Endothelial cell (in vitro differentiated cells): Measurements from ENCODE around the gene DDIT4. TPM values are rescaled to one million over a fixed set of nuclear protein-coding genes. Genes with fewer than 3 reads are reported as not detected.
A peak's percentile ranks its signal among the peaks of the same experiment; 100 is the strongest.
"Not testable (repeated sequence)": the region's sequence is repeated elsewhere in the genome, so short reads cannot be mapped to it uniquely, and the experiment has no call there.

ENCODE experiments used
- DNase-seq: peaks from one replicate; pipeline ENCODE4 v3.0.0; 2021; ENCODE audit warnings: low spot score
- H3K27ac Mint-ChIP-seq: one replicate; pipeline ENCODE4 v1.8.0; 2021; ENCODE audit warnings: mixed read lengths, inconsistent platforms; ENCODE audit not compliant: unreplicated experiment
- H3K27me3 Mint-ChIP-seq: one replicate; pipeline ENCODE4 v1.8.0; 2021; ENCODE audit warnings: mild to moderate bottlenecking, moderate library complexity, mixed read lengths, inconsistent platforms; ENCODE audit not compliant: unreplicated experiment
- H3K36me3 Mint-ChIP-seq: one replicate; pipeline ENCODE4 v1.8.0; 2021; ENCODE audit warnings: mild to moderate bottlenecking, low read depth, mixed read lengths, inconsistent platforms; ENCODE audit not compliant: unreplicated experiment
- H3K4me1 Mint-ChIP-seq: one replicate; pipeline ENCODE4 v1.8.0; 2021; ENCODE audit warnings: mild to moderate bottlenecking, mixed read lengths, inconsistent platforms; ENCODE audit not compliant: unreplicated experiment
- H3K4me3 Mint-ChIP-seq: one replicate; pipeline ENCODE4 v1.8.0; 2021; ENCODE audit warnings: mild to moderate bottlenecking, mixed read lengths, inconsistent platforms; ENCODE audit not compliant: unreplicated experiment
- H3K9me3 Mint-ChIP-seq: one replicate; pipeline ENCODE4 v1.8.0; 2021; ENCODE audit warnings: mixed read lengths, inconsistent platforms; ENCODE audit not compliant: unreplicated experiment
- CTCF ChIP-seq: fragments of 200-600 bp; sonication (generic); IDR thresholded peaks from one replicate; pipeline ENCODE4 v1.5.0; 2021; ENCODE audit warnings: antibody characterized with exemption; ENCODE audit not compliant: unreplicated experiment
- total RNA-seq: library from RNA; stranded (reverse); fragmentation: NEBNext Ultra II Directional; extraction: Animal tissue kit (Norgen Biotek cat#: 25700); gene quantifications from one replicate; pipeline ENCODE4 v1.2.1, GENCODE V29; 2021; ENCODE audit not compliant: unreplicated experiment

The DDIT4 gene
- total RNA-seq, 1 donor from 2014 or later, result 32.4 TPM

GRCh38 chr10:72291019-72291532 is 17.4 kb downstream of the DDIT4 start:
- no peak overlapping the region for H3K27ac Mint-ChIP-seq
- H3K27me3 Mint-ChIP-seq, result peaks cover 9% of the 10 kb centered on the region

GRCh38 chr10:72292223-72292691 is 18.5 kb downstream of the DDIT4 start:
- Mint-ChIP-seq H3K27me3 (peaks cover 13% of the 10 kb centered on the region), H3K27ac (no peak overlapping the region), H3K4me3 (no peak overlapping the region), H3K9me3 (no peaks in the 10 kb centered on the region), H3K4me1 (peaks cover 6% of the 10 kb centered on the region), H3K36me3 (no peaks in the 10 kb centered on the region)
- no peak for TF ChIP-seq CTCF
- DNase-seq, result no peak

More at GRCh38 chr10:72291019-72291532, 17.4 kb downstream of the DDIT4 start:
- H3K9me3 Mint-ChIP-seq, result no peaks in the 10 kb centered on the region
- no peaks in the 10 kb centered on the region for H3K36me3 Mint-ChIP-seq
- DNase-seq, result no peak
- H3K4me1 Mint-ChIP-seq, result peaks cover 3% of the 10 kb centered on the region
- H3K4me3 Mint-ChIP-seq, result no peak overlapping the region
- no peak for TF ChIP-seq CTCF

GRCh38 chr10:72295330-72295910 is 21.7 kb downstream of the DDIT4 start:
- TF ChIP-seq CTCF, result no peak
- Mint-ChIP-seq H3K4me1 (peaks cover 7% of the 10 kb centered on the region), H3K27me3 (peaks cover 13% of the 10 kb centered on the region), H3K9me3 (no peaks in the 10 kb centered on the region), H3K4me3 (no peak overlapping the region), H3K27ac (no peak overlapping the region), H3K36me3 (no peaks in the 10 kb centered on the region)
- no peak for DNase-seq

- H3K27ac Mint-ChIP-seq, result peak overlapping the region; percentile 89
- H3K4me3 Mint-ChIP-seq, result peak overlapping the region; percentile 65
- not testable (repeated sequence) for DNase-seq, H3K36me3 Mint-ChIP-seq, H3K4me1 Mint-ChIP-seq, H3K9me3 Mint-ChIP-seq
- H3K27me3 Mint-ChIP-seq, result peaks cover 13% of the 10 kb centered on the region
Measured at GRCh38 chr10:72296829-72297280, 23.1 kb downstream of the DDIT4 start.

GRCh38 chr10:72297281-72297804 is 23.6 kb downstream of the DDIT4 start:
- Mint-ChIP-seq H3K4me1 (peaks cover 7% of the 10 kb centered on the region), H3K27ac (peak overlapping the region; percentile 89), H3K27me3 (peaks cover 11% of the 10 kb centered on the region), H3K4me3 (peak overlapping the region; percentile 65), H3K36me3 (no peaks in the 10 kb centered on the region), H3K9me3 (no peaks in the 10 kb centered on the region)
- no peak for TF ChIP-seq CTCF
- peak; percentile 45 for DNase-seq
